SK-N-MC (cell line): ENCODE data around the gene RASGRP3.

Experiments
- EZH2 ChIP-seq: fragments of 200-600 bp; sonication (generic); IDR thresholded peaks from one replicate; pipeline ENCODE4 v1.6.1; 2017; ENCODE audit warnings: antibody characterized with exemption
- FOXP2 ChIP-seq: optimal IDR thresholded peaks from 2 replicates; pipeline ENCODE3; 2011; ENCODE audit warnings: mild to moderate bottlenecking, moderate library complexity; ENCODE audit not compliant: insufficient read depth; ENCODE audit errors: extremely low read length, control extremely low read depth
- POLR2AphosphoS5 ChIP-seq: IDR thresholded peaks from 2 replicates; pipeline ENCODE4 v1.6.1; 2012; ENCODE audit warnings: mild to moderate bottlenecking, low read depth, low read length, borderline replicate concordance

DNA sequence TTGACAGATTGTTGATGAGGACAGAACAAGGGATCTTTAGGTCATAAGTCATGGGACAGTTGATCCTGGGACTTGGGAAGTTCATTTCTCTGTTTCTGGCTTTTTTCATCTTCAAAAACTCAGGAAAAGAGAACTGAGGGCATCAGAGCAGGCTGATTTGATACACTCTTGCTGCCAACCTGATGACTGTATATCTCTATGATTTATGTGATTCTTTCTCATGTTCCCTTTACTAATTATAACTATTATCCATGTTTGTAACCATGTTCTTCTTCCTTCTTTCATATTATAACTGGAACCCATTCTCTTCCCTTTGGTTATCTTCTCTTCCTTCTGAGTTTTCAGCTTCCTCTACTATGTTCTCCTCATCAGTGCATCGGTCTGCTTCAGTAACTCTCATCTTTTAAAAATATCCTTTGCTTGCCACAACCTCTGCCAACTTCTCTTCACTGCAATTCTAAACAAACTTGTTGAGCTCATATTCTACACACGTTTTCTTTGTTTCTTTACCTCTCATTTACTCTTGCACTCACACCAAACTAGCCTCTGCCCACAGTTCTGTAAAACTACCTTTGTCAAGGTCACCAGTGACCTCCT is 13.5 kb downstream of the RASGRP3 start:
- TF ChIP-seq EZH2 = no peak
- TF ChIP-seq POLR2AphosphoS5 = no peak
- no peak for TF ChIP-seq FOXP2
